Mesothelial cell of epicardium (in vitro differentiated cells): ENCODE results near the gene ABL1. TPM values are rescaled to one million over a fixed set of nuclear protein-coding genes. Genes with fewer than 3 reads are reported as not detected.

Experiments
- DNase-seq, 2 experiments: peaks; one replicate each; pipeline ENCODE4 v3.0.0; 2021; ENCODE audit warnings: low spot score in 2 of 2; ENCODE audit not compliant: unreplicated experiment in 2 of 2
- H3K27ac Mint-ChIP-seq: 2 replicates; pipeline ENCODE4 v1.8.0; 2021; ENCODE audit warnings: mixed read lengths
- H3K27me3 Mint-ChIP-seq: 2 replicates; pipeline ENCODE4 v1.8.0; 2021; ENCODE audit warnings: low read depth, mixed read lengths
- H3K36me3 Mint-ChIP-seq: 2 replicates; pipeline ENCODE4 v1.8.0; 2021; ENCODE audit warnings: mixed read lengths
- H3K4me1 Mint-ChIP-seq: 2 replicates; pipeline ENCODE4 v1.8.0; 2021; ENCODE audit warnings: mixed read lengths
- H3K4me3 Mint-ChIP-seq: 2 replicates; pipeline ENCODE4 v1.8.0; 2021; ENCODE audit warnings: mild to moderate bottlenecking, moderate library complexity, mixed read lengths
- H3K9me3 Mint-ChIP-seq: 2 replicates; pipeline ENCODE4 v1.8.0; 2021; ENCODE audit warnings: mixed read lengths
- CTCF ChIP-seq: fragments of 200-600 bp; sonication (generic); IDR thresholded peaks from one replicate; pipeline ENCODE4 v1.5.0; 2021; ENCODE audit warnings: antibody characterized with exemption; ENCODE audit not compliant: unreplicated experiment
- total RNA-seq: library from RNA; stranded (reverse); gene quantifications from 3 replicates; pipeline ENCODE4 v1.2.1, GENCODE V29; 2021

ABL1 gene
- total RNA-seq, 1 donor from 2014 or later: 117 TPM

- no peak for TF ChIP-seq CTCF
- peaks cover 11% of the 10 kb centered on the region for H3K36me3 Mint-ChIP-seq
- peaks cover 42% of the 10 kb centered on the region for H3K4me1 Mint-ChIP-seq
- no peaks in the 10 kb centered on the region for H3K27me3 Mint-ChIP-seq
- no peak for DNase-seq
- H3K9me3 Mint-ChIP-seq: no peaks in the 10 kb centered on the region
- H3K4me3 Mint-ChIP-seq: no peak overlapping the region
- peak overlapping the region; percentile 36 for H3K27ac Mint-ChIP-seq
Measured at GRCh38 chr9:130849356-130849755, 14.3 kb downstream of the ABL1 start.

GRCh38 chr9:130852801-130853200 is 17.7 kb downstream of the ABL1 start:
- Mint-ChIP-seq H3K9me3 (no peaks in the 10 kb centered on the region), H3K27ac (peak overlapping the region; percentile 30), H3K4me3 (no peak overlapping the region), H3K4me1 (peaks cover 15% of the 10 kb centered on the region), H3K27me3 (no peaks in the 10 kb centered on the region), H3K36me3 (peaks cover 26% of the 10 kb centered on the region)
- DNase-seq: no peak
- TF ChIP-seq CTCF: no peak

DNA sequence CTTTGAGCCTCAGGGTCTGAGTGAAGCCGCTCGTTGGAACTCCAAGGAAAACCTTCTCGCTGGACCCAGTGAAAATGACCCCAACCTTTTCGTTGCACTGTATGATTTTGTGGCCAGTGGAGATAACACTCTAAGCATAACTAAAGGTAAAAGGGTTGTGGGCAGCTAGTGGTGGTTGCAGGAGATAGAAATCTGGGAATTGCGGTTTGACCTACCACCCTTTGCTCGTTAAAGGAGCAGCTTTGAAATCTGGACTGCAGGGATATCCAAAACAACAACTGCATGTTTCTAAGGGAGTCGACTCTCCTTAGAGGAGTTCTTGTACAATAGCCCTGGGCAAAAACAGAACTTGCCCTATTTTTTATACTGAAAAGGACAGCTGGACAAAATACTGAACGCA is 19.0 kb downstream of the ABL1 start:
- H3K27me3 Mint-ChIP-seq: no peaks in the 10 kb centered on the region
- peak overlapping the region; percentile 47 for H3K27ac Mint-ChIP-seq
- no peaks in the 10 kb centered on the region for H3K9me3 Mint-ChIP-seq
- DNase-seq: no peak
- TF ChIP-seq CTCF: no peak
- H3K4me1 Mint-ChIP-seq: peaks cover 23% of the 10 kb centered on the region
- H3K36me3 Mint-ChIP-seq: peaks cover 26% of the 10 kb centered on the region
- no peak overlapping the region for H3K4me3 Mint-ChIP-seq

GRCh38 chr9:130854835-130855234 is 19.8 kb downstream of the ABL1 start:
- Mint-ChIP-seq H3K27me3 (no peaks in the 10 kb centered on the region), H3K36me3 (peaks cover 25% of the 10 kb centered on the region), H3K9me3 (no peaks in the 10 kb centered on the region), H3K27ac (no peak overlapping the region), H3K4me1 (peaks cover 23% of the 10 kb centered on the region), H3K4me3 (no peak overlapping the region)
- TF ChIP-seq CTCF: no peak
- no peak for DNase-seq

DNA sequence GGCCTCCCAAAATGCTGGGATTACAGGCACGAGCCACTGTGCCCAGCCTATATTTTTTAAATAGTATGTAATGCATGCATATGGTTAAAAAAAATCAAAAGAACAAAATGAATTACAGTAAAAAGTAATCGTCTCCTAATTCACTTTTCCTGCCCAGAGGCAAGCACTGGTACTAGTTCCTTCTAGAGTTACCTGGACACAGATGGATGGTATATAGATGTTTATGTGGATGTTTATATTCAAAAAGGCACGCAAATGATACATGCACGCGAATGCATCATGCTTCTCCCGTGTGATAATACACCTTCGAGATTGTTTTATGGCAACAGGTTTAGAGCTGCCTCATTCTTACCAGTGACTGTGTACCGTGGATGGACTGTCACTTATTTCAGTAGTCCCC is 21.4 kb downstream of the ABL1 start:
- TF ChIP-seq CTCF: no peak
- Mint-ChIP-seq H3K4me3 (no peak overlapping the region), H3K27ac (no peak overlapping the region), H3K27me3 (no peaks in the 10 kb centered on the region), H3K36me3 (peaks cover 21% of the 10 kb centered on the region), H3K4me1 (peaks cover 33% of the 10 kb centered on the region), H3K9me3 (no peaks in the 10 kb centered on the region)
- no peak for DNase-seq
